GM10266 (cell line): ENCODE results near the gene NEB.

Experiments used
- DNase-seq: peaks from one replicate; pipeline ENCODE4 v3.0.0; 2012; ENCODE audit errors: extremely low spot score
- CTCF ChIP-seq: IDR thresholded peaks from 2 replicates; pipeline ENCODE4 v1.5.1; 2012; ENCODE audit warnings: mild to moderate bottlenecking, low read depth; ENCODE audit not compliant: control insufficient read depth, insufficient read depth; ENCODE audit errors: missing control alignments

The NEB gene

GRCh38 chr2:151482171-151482725, 252.0 kb downstream of the NEB start:
- no peak for TF ChIP-seq CTCF
- DNase-seq: no peak

- no peak for TF ChIP-seq CTCF
- no peak for DNase-seq
Observed at GRCh38 chr2:151481744-151482143, 252.5 kb downstream of the NEB start.

DNA sequence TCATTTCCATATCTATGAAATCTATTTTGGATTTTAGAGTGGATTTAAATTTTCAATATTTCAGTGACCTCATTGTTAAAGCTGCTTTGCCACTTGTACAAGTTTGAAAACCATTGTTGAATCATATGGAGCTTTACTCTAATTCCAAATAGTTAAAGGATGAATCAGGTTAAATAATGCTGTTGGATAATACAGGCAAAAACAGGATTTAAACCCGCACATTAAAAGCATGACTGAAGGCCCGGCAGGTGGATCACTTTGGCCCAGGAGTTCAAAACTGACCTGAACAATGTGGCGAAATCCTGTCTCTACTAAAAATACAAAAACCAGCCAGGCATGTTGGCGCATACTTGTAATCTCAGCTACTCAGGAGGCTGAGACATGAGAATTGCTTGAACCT, 256.3 kb downstream of the NEB start:
- DNase-seq: no peak
- no peak for TF ChIP-seq CTCF

- no peak for DNase-seq
- TF ChIP-seq CTCF: no peak
Observed at GRCh38 chr2:151476287-151476686, 258.0 kb downstream of the NEB start.

GRCh38 chr2:151475071-151475470, 259.2 kb downstream of the NEB start:
- no peak for DNase-seq
- TF ChIP-seq CTCF: no peak

GRCh38 chr2:151472966-151473365, 261.3 kb downstream of the NEB start:
- no peak for DNase-seq
- no peak for TF ChIP-seq CTCF

GRCh38 chr2:151470556-151470955, 263.7 kb downstream of the NEB start:
- no peak for DNase-seq
- TF ChIP-seq CTCF: no peak
